Stimulated activated CD8-positive, alpha-beta memory T cell treated with anti-CD3 and anti-CD28 coated beads, Interleukin-4, amount 100 ng/mL, for 24 hours (primary cell): ENCODE results near the gene CLTC.
"Not testable (repeated sequence)": the region's sequence is repeated elsewhere in the genome, so short reads cannot be mapped to it uniquely, and the experiment has no call there.

Experiments
- DNase-seq: peaks from one replicate; pipeline ENCODE4 v3.0.0-alpha.2; 2020; ENCODE audit warnings: low read depth

The CLTC gene

DNA sequence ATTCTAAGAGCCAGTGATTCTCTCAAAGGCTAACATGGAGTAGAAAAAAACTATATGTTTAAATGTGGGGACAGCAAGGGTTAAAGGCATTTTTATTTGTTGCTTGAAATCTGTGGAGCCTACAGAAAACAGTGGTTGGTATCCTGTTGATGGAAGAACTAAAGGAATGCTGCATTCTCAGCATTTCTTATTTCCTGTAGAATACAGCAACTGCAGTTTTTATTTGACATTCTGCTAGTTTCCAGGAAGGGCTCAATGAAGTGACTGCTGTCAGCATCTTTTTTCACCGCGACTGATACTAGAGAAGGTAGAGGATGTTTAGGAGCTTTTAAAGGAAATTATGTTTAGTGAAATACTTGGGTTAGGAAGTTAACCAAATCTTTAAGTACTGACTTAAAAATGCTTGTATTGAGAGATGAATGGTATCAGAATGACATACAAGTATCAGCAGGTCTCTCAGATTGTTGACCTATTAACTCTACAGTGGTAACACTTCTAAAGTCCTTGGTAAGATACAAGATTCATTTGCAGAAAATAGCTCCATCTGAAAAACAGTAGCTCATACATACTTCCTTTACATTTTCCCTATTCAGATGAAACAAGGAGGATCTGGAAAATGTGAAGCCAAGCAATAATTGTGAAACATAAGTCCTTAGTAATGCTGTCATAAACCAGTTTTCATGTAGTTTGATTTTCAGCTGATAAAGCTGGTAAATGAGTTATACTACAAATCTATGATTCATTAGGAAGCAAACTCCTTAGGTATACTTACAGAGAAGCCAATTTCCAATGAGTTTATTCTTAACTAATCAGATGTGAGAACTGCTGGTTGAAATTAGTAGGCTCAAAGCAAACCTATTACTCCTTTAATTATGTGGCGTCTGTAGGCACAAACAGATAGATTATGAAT is 15.2 kb downstream of the CLTC start:
- no peak for DNase-seq

DNA sequence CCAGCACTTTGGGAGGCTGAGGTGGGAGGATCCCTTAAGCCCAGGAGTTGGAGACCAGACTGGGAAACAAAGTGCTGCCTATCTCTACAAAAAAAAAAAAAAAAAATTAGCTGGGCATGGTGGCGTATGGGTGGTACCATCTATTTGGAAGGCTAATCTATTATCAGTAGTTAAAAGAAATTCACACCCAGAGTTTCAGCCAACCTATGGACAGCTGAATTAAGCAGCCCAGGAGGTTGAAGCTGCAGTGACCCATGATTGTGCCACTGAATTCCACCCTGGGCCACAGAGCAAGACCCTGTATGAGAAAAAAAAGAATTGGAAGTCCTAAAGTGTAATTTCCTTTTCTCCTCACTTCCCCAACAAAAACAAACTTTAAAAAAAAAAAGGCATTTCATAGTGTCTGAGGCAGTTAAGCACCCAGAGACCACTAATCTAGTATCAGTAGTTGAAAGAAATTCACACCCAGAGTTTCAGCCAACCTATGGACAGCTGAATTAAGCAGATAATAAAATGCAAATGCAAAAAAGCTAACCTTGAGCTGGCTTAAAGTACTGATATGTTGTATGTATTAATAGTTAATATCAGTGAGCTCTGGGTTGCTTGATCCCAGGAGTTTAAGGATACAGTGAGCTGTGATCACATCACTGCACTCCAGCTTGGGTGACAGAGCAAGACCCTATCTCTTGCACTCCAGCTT is 18.1 kb downstream of the CLTC start:
- DNase-seq, result no peak

DNA sequence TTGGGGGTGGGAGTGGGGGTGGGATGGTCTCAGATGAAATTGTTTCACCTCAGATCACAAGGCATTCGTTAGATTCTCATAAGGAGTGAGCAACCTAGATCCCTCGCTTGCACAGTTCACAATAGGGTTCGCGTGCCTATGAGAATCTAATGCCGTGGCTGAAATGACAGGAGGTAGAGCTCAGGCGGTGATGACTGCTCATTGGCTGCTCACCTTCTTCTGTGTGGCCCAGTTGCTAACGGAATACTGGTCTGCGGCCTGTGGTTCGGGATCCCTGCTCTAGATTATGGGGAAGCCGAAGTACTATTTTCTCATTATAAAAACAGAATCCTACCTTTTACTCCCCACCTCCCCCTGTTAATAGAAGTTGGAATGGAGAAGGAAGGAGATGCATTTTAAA is 18.9 kb downstream of the CLTC start:
- DNase-seq, result no peak

DNA sequence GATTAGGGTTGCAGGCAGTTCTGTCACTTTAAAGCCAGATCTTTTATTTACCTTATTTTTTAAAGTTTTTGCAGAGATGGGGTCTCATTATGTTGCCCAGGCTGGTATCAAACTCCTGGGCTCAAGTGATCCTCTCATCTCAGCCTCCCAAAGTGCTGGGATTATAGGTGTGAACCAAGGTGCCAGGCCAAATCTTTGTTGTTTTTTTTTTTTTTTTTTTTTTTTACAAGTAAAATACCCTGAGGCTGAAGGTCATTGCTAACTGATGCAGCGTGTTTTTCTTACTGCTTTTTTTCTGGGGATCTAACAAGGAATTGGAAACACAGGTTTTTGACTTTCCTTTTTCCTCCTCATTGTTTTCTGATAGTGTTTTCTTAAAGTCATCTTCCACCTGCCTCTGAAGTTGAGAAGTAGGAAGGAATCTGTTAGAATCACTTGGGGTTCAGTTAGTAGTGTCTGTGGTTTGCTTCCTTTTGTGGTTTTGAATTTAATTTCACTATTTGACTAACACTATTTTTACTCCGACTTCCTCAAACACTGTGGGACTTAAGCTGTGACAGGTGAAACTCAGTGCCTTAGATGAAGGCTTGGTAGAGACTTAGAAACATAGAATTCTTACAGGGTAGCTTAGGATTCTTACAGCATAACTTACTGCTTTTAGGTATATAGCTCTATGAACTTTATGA is 22.2 kb downstream of the CLTC start:
- no peak for DNase-seq

DNA sequence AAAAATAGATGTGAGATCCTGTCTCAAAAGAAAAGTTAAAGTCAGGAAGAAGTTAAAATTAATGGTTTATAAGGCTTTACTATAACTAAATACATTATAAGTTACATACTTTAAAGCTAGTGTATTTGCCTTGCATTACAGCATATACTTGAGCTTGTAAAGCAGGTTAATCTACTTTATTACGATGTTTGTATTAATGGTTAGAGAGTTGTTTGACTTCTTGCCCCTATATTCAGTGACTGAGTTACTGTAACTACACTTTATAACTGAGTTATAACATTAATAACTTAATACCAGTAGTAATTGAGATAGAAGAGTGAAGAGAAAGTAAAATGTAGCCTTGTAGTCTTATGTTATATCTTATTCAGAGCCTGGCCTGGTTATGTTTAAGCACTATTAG is 22.9 kb downstream of the CLTC start:
- DNase-seq, result no peak

DNA sequence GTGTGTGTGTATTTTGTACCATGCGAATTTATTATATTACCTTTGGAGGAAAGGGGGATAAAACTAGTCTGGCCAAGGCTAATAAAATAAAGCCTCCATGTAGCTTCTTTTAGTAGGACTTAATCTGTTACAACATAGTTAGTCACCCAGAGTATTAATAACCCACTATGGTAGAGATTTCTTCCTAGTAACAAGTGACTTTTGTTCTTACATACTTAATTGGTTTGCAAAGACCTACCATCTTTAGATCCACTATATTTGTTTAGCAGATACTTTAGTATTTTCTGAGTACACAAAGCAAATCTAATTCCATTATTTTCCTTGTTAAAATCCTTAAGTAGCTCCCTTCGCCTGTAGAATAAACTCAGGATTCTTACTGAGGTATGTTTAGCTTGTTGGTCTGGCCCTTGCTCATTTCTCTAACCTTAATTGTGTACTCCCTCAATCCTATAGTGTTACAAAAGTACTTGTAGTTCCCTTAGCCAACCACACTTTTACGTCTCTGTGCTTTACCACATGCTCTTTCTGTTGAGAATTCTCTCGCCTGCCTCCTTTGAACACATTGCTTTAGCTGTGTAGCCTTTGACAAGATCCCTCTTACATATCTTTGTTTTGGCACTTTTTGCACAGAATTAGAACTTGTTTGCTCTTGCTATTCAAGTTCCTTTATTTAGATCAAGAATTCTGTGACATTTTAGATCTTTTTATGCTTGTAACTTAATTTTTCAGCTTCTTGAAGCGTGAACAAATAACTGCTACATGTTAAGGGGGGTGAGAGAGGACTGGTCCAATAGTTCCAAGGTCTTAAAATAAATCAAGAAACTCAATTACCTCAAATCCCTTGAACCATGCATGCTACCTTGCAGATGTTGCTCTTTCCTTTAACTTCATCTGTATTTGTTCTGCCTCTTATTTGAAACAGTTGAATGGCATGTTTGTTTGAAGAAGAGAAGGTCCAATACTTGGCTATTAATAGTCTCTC is 23.8 kb downstream of the CLTC start:
- no peak for DNase-seq

DNA sequence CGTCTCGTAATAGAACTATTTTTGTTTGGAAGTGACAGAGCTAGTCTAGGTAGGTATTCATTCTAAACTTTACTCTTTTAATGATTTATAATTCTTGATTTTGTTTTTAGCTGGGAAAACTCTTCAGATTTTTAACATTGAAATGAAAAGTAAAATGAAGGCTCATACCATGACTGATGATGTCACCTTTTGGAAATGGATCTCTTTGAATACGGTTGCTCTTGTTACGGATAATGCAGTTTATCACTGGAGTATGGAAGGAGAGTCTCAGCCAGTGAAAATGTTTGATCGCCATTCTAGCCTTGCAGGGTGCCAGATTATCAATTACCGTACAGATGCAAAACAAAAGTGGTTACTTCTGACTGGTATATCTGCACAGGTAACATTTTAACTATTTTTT is 27.6 kb downstream of the CLTC start:
- no peak for DNase-seq

DNA sequence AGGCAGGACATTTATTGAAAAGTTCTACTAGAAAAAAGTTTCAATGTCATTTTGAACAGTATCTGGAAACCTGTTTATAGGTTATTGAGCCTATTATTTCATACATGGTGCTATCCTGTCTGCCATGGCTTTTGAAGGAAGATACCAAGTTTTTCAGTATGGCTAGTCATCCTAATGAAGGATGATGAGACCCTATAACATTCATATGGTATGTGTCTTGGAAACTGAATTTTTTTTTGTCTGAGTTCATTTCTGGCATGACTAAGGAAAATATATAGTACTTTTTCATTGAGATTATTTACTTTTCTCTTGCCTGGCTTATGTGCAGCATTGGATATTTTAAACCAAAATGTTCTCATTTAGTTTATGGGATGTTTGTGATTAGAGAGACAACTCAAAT is 30.2 kb downstream of the CLTC start:
- no peak for DNase-seq

DNA sequence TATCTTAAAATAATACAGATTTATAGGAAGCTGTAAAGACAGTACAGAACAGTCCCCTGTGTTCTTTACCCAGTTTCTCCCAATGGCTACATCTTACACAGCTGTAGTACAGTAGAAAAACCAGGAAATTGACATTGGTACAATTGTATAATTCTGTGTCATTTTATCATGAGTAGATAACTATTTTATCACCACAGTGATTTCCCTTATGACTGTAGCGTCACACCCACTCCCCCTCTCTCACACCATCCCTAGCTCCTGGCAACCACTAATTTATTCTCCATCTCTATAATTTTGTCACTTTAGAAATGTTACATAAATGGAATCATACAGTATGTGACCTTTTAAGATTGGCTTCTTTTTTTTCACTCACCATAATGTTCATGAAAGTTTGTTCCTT is 30.9 kb downstream of the CLTC start:
- DNase-seq, result no peak

DNA sequence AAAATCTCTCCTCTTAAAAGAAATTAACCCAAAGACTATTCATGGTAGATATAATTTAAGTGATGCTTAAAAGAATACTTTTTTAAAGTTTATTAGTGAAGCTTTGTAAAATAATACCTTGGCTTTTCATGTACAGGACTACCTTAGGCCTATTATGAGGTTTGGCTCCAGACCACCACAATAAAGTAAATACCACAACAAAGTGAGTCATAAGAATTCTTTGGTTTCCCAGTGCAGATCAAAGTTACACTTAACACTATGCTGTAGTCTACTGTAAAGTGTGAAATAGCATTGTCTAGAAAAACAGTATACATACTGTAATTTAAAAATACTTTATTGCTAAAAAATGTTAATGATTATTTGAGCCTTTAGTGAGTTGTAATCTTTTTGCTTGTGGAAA is 31.7 kb downstream of the CLTC start:
- no peak for DNase-seq

DNA sequence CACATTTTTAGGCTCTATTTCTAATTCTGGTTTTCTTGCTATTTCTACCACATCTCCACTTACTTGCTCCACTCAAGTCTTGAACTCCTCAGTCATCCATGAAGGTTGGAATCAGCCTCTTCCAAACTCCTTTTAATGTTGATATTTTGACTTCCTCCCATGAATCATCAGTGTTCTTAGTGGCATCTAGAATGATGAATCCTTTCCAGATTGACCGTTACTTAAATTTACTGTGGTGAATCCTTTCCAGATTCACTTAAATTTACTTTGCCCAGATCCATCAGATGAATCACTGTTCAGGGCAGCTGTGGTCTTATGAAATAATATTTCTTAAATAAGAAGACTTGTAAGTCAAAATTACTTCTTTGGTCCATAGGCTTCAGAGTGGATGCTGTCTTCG is 32.4 kb downstream of the CLTC start:
- DNase-seq, result no peak

DNA sequence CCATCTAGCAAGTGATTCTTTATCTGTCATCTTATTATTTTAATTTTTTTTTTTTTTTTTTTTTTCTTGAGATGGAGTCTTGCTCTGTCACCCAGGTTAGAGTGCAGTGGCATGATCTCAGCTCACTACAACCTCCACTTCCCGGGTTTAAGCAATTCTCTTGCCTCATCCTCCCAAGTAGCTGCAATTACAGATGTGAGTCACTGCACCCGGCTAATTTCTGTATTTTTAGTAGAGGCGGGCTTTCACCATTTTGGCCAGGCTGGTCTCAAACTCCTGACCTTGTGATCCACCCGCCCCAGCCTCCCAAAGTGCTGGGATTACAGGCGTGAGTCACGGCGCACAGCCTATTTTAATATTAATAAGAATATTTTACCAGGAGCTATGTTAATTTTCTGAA is 36.9 kb downstream of the CLTC start:
- not testable (repeated sequence) for DNase-seq

DNA sequence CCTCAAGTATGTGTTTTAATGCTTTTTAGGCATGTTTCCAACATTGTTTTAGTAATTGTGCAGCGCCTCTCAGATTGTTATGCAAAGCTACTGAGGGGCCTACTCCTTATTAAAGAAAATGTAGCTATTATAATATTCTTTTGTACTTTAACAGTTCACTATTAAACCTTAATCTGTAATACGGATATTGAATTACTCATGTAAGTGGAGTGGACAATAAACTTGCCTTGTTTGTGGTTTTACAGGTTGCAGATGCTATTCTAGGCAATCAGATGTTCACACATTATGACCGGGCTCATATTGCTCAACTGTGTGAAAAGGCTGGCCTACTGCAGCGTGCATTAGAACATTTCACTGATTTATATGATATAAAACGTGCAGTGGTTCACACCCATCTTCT is 46.5 kb downstream of the CLTC start:
- DNase-seq, result no peak

DNA sequence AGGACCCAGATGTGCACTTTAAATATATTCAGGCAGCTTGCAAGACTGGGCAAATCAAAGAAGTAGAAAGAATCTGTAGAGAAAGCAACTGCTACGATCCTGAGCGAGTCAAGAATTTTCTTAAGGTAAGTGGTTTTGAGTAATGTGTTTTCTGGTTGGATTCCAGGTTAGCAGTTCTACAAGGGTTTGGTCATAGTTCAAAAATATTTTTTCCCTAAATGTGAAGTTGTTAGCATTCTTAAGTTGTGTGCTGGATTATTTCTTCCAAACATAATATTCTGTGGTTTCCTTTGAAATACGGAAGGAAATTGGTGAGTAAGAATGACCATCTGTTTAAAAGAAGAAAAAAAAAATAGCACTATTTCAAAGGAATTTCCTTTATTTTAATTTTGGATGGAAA is 49.1 kb downstream of the CLTC start:
- no peak for DNase-seq

DNA sequence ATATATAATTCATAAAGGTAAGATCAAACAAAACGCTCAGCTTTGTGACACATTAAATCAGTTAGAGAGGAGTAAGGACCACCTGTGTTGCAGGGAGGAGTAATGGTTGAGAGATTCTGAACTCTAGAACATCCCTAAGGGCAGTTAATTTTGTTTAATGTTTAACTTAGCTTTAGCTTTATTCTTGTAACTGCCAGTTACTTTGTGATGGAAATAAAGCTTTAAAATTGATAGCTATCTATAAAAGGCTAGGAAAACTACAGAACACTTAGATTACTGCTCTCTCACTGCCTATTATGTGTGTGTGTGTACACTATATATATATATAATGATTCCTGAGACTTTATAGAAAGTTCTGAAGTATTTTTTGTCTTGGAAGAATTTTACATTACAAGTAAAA is 49.7 kb downstream of the CLTC start:
- no peak for DNase-seq

DNA sequence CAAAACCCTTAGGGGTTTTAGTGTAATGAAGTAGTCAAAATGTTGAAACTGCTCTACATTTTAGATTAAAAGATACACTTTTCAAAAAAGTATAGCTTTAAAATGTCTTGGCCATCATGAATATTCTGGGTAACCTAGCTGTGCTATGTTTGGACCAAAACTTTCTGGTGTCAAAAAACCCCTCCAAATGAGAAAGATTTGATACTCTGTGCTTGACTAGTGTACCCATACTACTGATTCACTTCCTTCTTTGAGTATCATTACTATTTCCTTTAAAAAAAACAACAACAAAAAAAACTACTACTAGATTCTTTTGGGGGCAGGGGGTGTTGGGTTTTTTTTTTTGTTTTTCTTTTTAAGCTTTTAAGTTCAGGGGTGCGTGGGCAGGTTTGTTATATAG is 50.2 kb downstream of the CLTC start:
- DNase-seq, result no peak

DNA sequence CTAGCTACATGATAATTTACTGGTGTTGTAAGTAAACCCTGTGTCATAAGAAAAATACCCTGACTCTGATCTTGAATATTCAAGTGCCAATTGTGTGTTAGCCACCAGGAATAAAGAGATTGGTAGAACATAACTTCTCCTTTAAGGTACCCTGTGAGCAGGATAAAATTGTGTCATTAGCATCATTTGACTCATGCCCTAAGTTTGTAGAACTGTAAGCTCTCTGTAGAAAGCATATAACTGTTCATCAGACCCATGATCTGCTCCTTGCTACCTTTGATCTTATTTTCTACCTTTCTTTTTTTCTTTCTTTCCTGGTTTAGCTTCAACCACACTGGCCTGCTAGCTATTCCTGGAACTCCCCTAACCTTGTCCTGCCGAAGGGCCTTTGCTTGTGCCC is 51.7 kb downstream of the CLTC start:
- no peak for DNase-seq

DNA sequence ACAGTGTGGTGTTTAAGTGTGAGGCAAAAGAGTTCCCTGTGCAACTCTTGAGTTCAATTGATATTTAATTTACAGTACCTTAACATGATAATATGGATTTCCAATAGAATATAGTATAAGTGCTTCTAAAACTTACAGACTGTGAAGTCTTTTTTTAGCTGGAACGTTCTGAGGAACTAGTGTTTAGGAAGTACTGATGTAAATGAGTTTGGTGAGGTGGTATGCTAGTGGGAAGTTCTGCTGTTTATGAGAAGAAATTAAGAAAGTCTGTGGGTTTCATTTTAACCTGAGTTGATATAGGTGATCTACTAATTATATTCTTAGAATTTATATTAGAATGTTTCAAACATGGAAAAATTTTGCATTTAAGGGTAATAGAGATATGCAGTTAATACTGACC is 55.5 kb downstream of the CLTC start:
- no peak for DNase-seq

DNA sequence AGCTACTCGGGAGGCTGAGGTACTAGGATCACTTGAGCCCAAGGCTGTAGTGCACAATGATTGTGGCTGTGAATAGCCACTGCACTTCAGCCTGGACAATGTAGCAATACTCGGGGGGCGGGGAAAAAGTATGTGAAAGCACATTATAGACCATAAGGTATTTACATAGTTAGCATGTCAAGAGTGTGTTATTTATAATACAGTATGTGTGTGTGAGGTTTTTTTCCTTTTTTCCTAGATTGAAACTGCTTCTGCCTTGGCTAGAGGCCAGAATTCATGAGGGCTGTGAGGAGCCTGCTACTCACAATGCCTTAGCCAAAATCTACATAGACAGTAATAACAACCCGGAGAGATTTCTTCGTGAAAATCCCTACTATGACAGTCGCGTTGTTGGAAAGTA is 57.0 kb downstream of the CLTC start:
- DNase-seq, result no peak

DNA sequence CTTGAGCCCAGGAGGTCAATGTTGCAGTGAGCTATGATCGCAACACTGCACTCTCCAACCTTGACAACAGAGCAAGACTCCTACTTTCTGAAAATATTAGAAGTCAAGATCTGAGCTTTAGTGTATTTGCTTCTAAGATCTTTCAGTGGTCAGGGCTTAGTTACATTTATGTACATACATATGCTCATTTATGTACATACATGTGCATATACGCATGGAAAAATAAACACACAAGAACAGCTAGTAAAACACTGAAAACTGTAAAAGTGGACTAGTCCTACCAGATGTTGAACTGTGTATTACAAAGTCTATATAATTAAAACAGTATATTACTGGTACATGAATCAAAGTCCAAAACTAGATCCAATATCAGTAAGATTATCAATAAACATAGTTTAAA is 59.2 kb downstream of the CLTC start:
- no peak for DNase-seq

DNA sequence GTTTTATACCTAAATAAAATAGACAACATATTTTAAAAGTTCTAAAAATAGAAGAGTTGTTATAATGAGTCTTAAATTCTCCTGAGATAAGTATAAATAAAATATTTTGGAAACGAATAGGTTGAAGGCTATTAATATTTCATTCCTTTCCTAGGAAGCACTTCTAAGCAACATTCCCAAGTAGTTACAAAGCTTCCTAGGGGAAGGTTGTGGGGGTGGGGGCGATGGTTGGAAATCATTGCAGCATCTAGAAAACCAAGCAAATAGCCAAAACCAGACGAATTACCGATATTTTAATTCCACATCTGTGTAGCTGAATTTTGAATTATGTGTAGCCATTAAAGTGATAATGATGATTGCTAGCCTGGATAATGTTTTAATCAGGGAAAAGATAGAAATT is 60.6 kb downstream of the CLTC start:
- DNase-seq, result no peak

DNA sequence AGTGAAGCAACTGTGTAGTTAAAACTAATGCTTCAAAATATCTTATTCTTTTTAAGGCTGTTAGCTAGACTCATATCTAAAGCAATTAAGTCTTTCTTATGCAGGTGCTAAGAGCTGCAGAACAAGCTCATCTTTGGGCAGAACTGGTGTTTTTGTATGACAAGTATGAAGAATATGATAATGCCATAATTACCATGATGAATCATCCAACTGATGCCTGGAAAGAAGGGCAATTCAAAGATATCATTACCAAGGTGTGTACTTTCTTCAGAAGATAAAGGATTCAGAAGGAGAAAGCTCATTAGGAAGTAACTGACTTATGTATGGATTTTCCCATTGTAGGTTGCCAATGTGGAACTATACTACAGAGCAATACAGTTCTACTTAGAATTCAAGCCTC is 63.6 kb downstream of the CLTC start:
- no peak for DNase-seq
